GM23338 (cell line): ENCODE results near the gene CCNG2.

ENCODE experiments used
- CREB1 ChIP-seq: fragments of 250-450 bp; sonication (Bioruptor Pico); IDR thresholded peaks from 2 replicates; pipeline ENCODE4 v1.5.0; 2020; ENCODE audit warnings: low read depth, mild to moderate bottlenecking, moderate library complexity
- EZH2 ChIP-seq: fragments of 200-600 bp; sonication (generic); IDR thresholded peaks from one replicate; pipeline ENCODE4 v1.8.0; 2017; ENCODE audit warnings: antibody characterized with exemption, mild to moderate bottlenecking, low read depth; ENCODE audit not compliant: unreplicated experiment
- NANOG ChIP-seq: IDR thresholded peaks from 2 replicates; pipeline ENCODE4 v1.6.1; 2016; ENCODE audit warnings: antibody characterized with exemption, borderline replicate concordance
- POLR2AphosphoS5 ChIP-seq: IDR thresholded peaks from 2 replicates; pipeline ENCODE4 v1.6.1; 2016; ENCODE audit warnings: antibody characterized with exemption, low read depth
- ZNF114 ChIP-seq: fragments of 250-450 bp; sonication (Bioruptor Pico); IDR thresholded peaks from 2 replicates; pipeline ENCODE4 v1.5.0; 2020; ENCODE audit warnings: mild to moderate bottlenecking, moderate library complexity
- TF ChIP-seq, protein P1 (sequence below), 2 experiments: fragments of 200-600 bp in 1 of 2; sonication (generic) in 1 of 2; conservative IDR thresholded peaks; 2 replicates each; pipeline versions ENCODE4 v1.5.1 to v1.6.1; 2016 to 2017; ENCODE audit warnings: antibody characterized with exemption in 2 of 2, low read depth in 2 of 2, mild to moderate bottlenecking in 2 of 2, moderate library complexity in 1 of 2
- TF ChIP-seq, protein P2 (sequence below): IDR thresholded peaks from one replicate; pipeline ENCODE4 v1.6.1; 2018; ENCODE audit warnings: antibody characterized with exemption; ENCODE audit not compliant: unreplicated experiment

DNA sequence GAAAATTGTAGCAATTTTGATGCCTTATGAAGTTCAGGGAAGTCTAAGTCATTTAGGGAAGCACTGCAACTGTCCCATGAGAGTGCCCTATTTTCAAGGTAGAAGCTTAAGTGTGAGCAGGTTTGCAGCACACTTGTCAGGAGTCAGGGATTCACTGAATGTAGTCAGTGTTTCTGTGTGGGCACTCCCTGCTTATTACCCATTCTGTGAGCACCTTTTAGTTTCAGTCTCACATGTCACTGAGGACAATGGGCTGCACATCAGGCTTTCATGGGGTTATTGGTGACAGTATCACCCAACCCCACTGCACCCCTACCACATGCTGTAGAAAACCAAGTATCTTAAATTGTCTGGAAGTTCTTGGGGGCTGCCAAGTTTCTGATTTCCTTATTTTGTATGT, 2.9 kb upstream of the CCNG2 start:
- no peak for TF ChIP-seq POLR2AphosphoS5
- TF ChIP-seq, protein P1, sequence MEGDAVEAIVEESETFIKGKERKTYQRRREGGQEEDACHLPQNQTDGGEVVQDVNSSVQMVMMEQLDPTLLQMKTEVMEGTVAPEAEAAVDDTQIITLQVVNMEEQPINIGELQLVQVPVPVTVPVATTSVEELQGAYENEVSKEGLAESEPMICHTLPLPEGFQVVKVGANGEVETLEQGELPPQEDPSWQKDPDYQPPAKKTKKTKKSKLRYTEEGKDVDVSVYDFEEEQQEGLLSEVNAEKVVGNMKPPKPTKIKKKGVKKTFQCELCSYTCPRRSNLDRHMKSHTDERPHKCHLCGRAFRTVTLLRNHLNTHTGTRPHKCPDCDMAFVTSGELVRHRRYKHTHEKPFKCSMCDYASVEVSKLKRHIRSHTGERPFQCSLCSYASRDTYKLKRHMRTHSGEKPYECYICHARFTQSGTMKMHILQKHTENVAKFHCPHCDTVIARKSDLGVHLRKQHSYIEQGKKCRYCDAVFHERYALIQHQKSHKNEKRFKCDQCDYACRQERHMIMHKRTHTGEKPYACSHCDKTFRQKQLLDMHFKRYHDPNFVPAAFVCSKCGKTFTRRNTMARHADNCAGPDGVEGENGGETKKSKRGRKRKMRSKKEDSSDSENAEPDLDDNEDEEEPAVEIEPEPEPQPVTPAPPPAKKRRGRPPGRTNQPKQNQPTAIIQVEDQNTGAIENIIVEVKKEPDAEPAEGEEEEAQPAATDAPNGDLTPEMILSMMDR (conservative IDR thresholded peaks at IDR 0.05; ENCODE audit: low read depth in 2 of 2): no peak
- TF ChIP-seq, protein P2, sequence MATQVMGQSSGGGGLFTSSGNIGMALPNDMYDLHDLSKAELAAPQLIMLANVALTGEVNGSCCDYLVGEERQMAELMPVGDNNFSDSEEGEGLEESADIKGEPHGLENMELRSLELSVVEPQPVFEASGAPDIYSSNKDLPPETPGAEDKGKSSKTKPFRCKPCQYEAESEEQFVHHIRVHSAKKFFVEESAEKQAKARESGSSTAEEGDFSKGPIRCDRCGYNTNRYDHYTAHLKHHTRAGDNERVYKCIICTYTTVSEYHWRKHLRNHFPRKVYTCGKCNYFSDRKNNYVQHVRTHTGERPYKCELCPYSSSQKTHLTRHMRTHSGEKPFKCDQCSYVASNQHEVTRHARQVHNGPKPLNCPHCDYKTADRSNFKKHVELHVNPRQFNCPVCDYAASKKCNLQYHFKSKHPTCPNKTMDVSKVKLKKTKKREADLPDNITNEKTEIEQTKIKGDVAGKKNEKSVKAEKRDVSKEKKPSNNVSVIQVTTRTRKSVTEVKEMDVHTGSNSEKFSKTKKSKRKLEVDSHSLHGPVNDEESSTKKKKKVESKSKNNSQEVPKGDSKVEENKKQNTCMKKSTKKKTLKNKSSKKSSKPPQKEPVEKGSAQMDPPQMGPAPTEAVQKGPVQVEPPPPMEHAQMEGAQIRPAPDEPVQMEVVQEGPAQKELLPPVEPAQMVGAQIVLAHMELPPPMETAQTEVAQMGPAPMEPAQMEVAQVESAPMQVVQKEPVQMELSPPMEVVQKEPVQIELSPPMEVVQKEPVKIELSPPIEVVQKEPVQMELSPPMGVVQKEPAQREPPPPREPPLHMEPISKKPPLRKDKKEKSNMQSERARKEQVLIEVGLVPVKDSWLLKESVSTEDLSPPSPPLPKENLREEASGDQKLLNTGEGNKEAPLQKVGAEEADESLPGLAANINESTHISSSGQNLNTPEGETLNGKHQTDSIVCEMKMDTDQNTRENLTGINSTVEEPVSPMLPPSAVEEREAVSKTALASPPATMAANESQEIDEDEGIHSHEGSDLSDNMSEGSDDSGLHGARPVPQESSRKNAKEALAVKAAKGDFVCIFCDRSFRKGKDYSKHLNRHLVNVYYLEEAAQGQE: no peak
- TF ChIP-seq CREB1 (CRISPR knock-in tag): no peak
- no peak for TF ChIP-seq ZNF114
- TF ChIP-seq EZH2: no peak
- TF ChIP-seq NANOG: no peak
